ENCODE measurements around the gene ARHGAP11B. TPM values are rescaled to one million over a fixed set of nuclear protein-coding genes. Genes with fewer than 3 reads are reported as not detected.

The ARHGAP11B gene

Other genes starting within 250 kb of the ARHGAP11B start
- gene CHRFAM7A, start 232.6 kb upstream of the ARHGAP11B start, total RNA-seq = 0.78 TPM in 1 of 2 replicates, not detected in the other
- 8.4 and 11.5 TPM in 2 replicates for gene GOLGA8R, start 211.9 kb upstream of the ARHGAP11B start, total RNA-seq
- gene GOLGA8Q, start 74.1 kb upstream of the ARHGAP11B start, total RNA-seq = 7.2 and 8.0 TPM in 2 replicates
- gene GOLGA8H, start 22.1 kb upstream of the ARHGAP11B start, total RNA-seq = 0.12 TPM in 1 of 2 replicates, not detected in the other